Adrenal gland (tissue), 12 donors: ENCODE results near the gene FNDC4. TPM values are rescaled to one million over a fixed set of nuclear protein-coding genes. Genes with fewer than 3 reads are reported as not detected.
A peak's percentile ranks its signal among the peaks of the same experiment; 100 is the strongest.

Experiments
- DNase-seq, 7 donors: peaks; one replicate each; pipeline ENCODE4 v3.0.0-alpha.2; 2019 to 2020
- H3K27ac ChIP-seq, 5 donors: fragments of 200-600 bp; sonication (generic) in 4 of 5; 1 replicate in 3 of 5; 2 replicates in 2 of 5; pipeline versions ENCODE4 v1.5.1 to v1.8.0; 2016 to 2020; ENCODE audit warnings: mild to moderate bottlenecking in 1 of 5
- H3K27me3 ChIP-seq: fragments of 200-600 bp; 2 replicates; pipeline ENCODE4 v1.8.0; 2021
- H3K36me3 ChIP-seq, 2 donors: fragments of 200-600 bp; replicated peaks in 1 of 2; 1 replicate in 1 of 2; 2 replicates in 1 of 2; pipeline versions ENCODE4 v1.5.1 to v1.8.0; 2018 to 2022
- H3K4me1 ChIP-seq, 2 donors: fragments of 200-600 bp; replicated peaks in 1 of 2; 1 replicate in 1 of 2; 2 replicates in 1 of 2; pipeline versions ENCODE4 v1.5.1 to v1.8.0; 2018 to 2021
- H3K4me3 ChIP-seq, 4 donors: fragments of 200-600 bp; sonication (generic) in 3 of 4; one replicate each; pipeline ENCODE4 v1.5.1; 2016 to 2018
- H3K9me3 ChIP-seq, 3 donors: fragments of 200-600 bp; sonication (generic) in 1 of 3; replicated peaks in 1 of 3; 1 replicate in 2 of 3; 2 replicates in 1 of 3; pipeline versions ENCODE4 v1.5.1 to v1.8.0; 2016 to 2021
- CTCF ChIP-seq, 6 experiments: fragments of 450-650 bp in 4 of 6; fragments of 200-600 bp in 2 of 6; sonication (generic) in 1 of 6; IDR thresholded peaks; 1 replicate in 5 of 6; 2 replicates in 1 of 6; pipeline versions ENCODE4 v1.5.1 to v1.8.0; 2016 to 2021; ENCODE audit warnings: antibody characterized with exemption in 6 of 6, mild to moderate bottlenecking in 2 of 6, moderate library complexity in 1 of 6
- POLR2A ChIP-seq, 2 donors: fragments of 450-650 bp; IDR thresholded peaks; one replicate each; pipeline ENCODE4 v1.6.1; 2017; ENCODE audit warnings: antibody characterized with exemption in 2 of 2, mild to moderate bottlenecking in 2 of 2, moderate library complexity in 1 of 2
- WGBS, 4 donors: extraction: QIAGEN DNeasy Blood & Tissue Kit in 2 of 4; methylation state at CpG; one replicate each; pipeline versions ENCODE4 v1.1.5 to v1.1.7; 2013 to 2017; 5-methylcytosine and 5-hydroxymethylcytosine counted together
- intact Hi-C, 2 donors: fragments of 100-400 bp; cut with DNase I; formaldehyde crosslinking; loops; one replicate each; pipeline versions ENCODE4 v1.14.1 to v1.15.0; 2022 to 2023
- polyA plus RNA-seq, 3 donors: library from polyadenylated mRNA; stranded (reverse); fragments of 200-250 nt in 2 of 3; fragments of 350-450 nt in 1 of 3; fragmentation: Illumina TruSeq in 1 of 3; extraction: RNeasy Lipid Tissue Mini Kit (QIAGEN cat#74804) in 1 of 3; gene quantifications; one replicate each; pipeline ENCODE4 v1.2.3, GENCODE V29; 2013 to 2014
- total RNA-seq, 9 donors: library from RNA; depleted of rRNA in 4 of 9; stranded (reverse); fragments of >200 nt in 4 of 9; fragments of 120-200 nt in 1 of 9; fragmentation: NEBNext Ultra II Directional in 1 of 9; extraction: Animal tissue kit (Norgen Biotek cat#: 25700) in 1 of 9; gene quantifications; one replicate each; pipeline versions ENCODE4 v1.1.0 to v1.2.4, GENCODE V29; 2013 to 2023
- donor health status: healthy with polysubstance abuse.
- donor health status: Bipolar disorder and iron deficiency.
- donor health status: DM: yes; HTN: yes; CAD: no.
- donor health status: DM: no; HTN: no; CAD: no.
- donor health status: DM: no; HTN: no; CAD: no.
- donor health status: DM: yes; HTN: yes; CAD: no.

Gene FNDC4
- total and polyA plus RNA-seq, 12 donors: 35.3 to 331 (median 115) TPM

GRCh38 chr2:27494284-27494943, 586 bp downstream of the FNDC4 start:
- DNase-seq: peak in 6 of 7 donors; percentile 87 to 96 (median 94)

GRCh38 chr2:27493948-27494283, 1.1 kb downstream of the FNDC4 start:
- TF ChIP-seq CTCF (IDR thresholded peaks at IDR 0.05) (no peak), POLR2A (IDR thresholded peaks at IDR 0.05) (no peak)
- Histone ChIP-seq H3K4me3 (peak overlapping the region in 1 of 4 donors; percentile 93), H3K27ac (peak overlapping the region; percentile 78 to 99 (median 89)), H3K36me3 (peaks cover 0 to 15% of the 10 kb centered on the region in 2 donors), H3K27me3 (no peaks in the 10 kb centered on the region), H3K9me3 (no peaks in the 10 kb centered on the region), H3K4me1 (peaks cover 9 to 23% of the 10 kb centered on the region in 2 donors)
- 32 to 61% (median 50%) methylated on average over 6 to 13 of the region's 13 CpGs for WGBS, 4 donors
- DNase-seq: peak in 1 of 7 donors; percentile 96
- intact Hi-C loops: no loop called here

More at GRCh38 chr2:27494284-27494943, 586 bp downstream of the FNDC4 start:
- Histone ChIP-seq H3K27me3 (no peaks in the 10 kb centered on the region), H3K36me3 (peaks cover 0 to 15% of the 10 kb centered on the region in 2 donors), H3K4me1 (peaks cover 6 to 19% of the 10 kb centered on the region in 2 donors), H3K4me3 (peak overlapping the region in 3 of 4 donors; percentile 44 to 93 (median 80)), H3K27ac (peak overlapping the region; percentile 78 to 99 (median 89)), H3K9me3 (no peaks in the 10 kb centered on the region)
- TF ChIP-seq CTCF (IDR thresholded peaks at IDR 0.05) (peak in 1 of 6 experiments; percentile 22), POLR2A (IDR thresholded peaks at IDR 0.05) (peak; percentile 85 to 99)
- intact Hi-C loops: no loop called here
- whole genome bisulfite sequencing, 4 donors: 10 to 54% (median 15%) methylated on average over 12 to 35 of the region's 35 CpGs

- WGBS, 4 donors: 59 to 67% (median 62%) methylated on average over 4 of the region's 4 CpGs
- DNase-seq: peak in 3 of 7 donors; percentile 25 to 34 (median 31)
- intact Hi-C loops: no loop called here
- H3K4me1 ChIP-seq: peaks cover 11 to 32% of the 10 kb centered on the region in 2 donors
- H3K9me3 ChIP-seq: no peaks in the 10 kb centered on the region
- H3K4me3 ChIP-seq: no peak overlapping the region
- H3K36me3 ChIP-seq: peaks cover 0 to 15% of the 10 kb centered on the region in 2 donors
- no peaks in the 10 kb centered on the region for H3K27me3 ChIP-seq
- TF ChIP-seq POLR2A (IDR thresholded peaks at IDR 0.05): no peak
- no peak for TF ChIP-seq CTCF (IDR thresholded peaks at IDR 0.05)
- peak overlapping the region in 3 of 5 donors; percentile 22 to 96 (median 55) for H3K27ac ChIP-seq
These were observed 2.4 kb downstream of the FNDC4 start for GRCh38 chr2:27492557-27492956.

GRCh38 chr2:27489498-27490397, 5.3 kb downstream of the FNDC4 start, which contains the start of gene IFT172:
Gene IFT172, minus strand, starts transcription at chr2:27489743. Its CDS starts 90 bp downstream, at chr2:27489653.
- intact Hi-C loops: loop anchor here in 1 of 2 donors (10.0 kb wide), 1 partner anchor 145 kb away; no protein-coding TSS in a partner anchor
- Histone ChIP-seq H3K4me3 (peak within 1 kb of the TSS in 3 of 4 donors; percentile 44 to 68 (median 64)), H3K27me3 (no peaks in the 10 kb centered on the region), H3K9me3 (no peaks in the 10 kb centered on the region), H3K36me3 (peaks cover 0 to 18% of the 10 kb centered on the region in 2 donors), H3K4me1 (peaks cover 11 to 23% of the 10 kb centered on the region in 2 donors), H3K27ac (peak within 1 kb of the TSS; percentile 62 to 96 (median 89))
- WGBS, 4 donors: 6 to 9% (median 7%) methylated on average over 29 to 43 of the region's 43 CpGs
- TF ChIP-seq POLR2A (IDR thresholded peaks at IDR 0.05) (peak; percentile 80 to 94), CTCF (IDR thresholded peaks at IDR 0.05) (no peak)
- peak; percentile 99 to 100 (median 100) for DNase-seq
